Astrocyte (in vitro differentiated cells and primary cell): ENCODE measurements around the gene MLKL. TPM values are rescaled to one million over a fixed set of nuclear protein-coding genes. Genes with fewer than 3 reads are reported as not detected.
"Not testable (repeated sequence)": the region's sequence is repeated elsewhere in the genome, so short reads cannot be mapped to it uniquely, and the experiment has no call there.

Experiments used
- DNase-seq: peaks from one replicate; pipeline ENCODE4 v3.0.0-alpha.2; 2010; ENCODE audit warnings: low read depth
- FAIRE-seq: peaks from 2 replicates; lab custom pipeline; 2011; peaks lifted over from hg19 to GRCh38; lab: Jason Lieb, UNC
- H2AFZ ChIP-seq: 2 replicates; pipeline ENCODE4 v1.6.0; 2012; ENCODE audit warnings: low read depth, low read length, inconsistent platforms
- H3K27ac ChIP-seq: 2 replicates; pipeline ENCODE4 v1.5.1; 2011; ENCODE audit warnings: low read depth, low read length, inconsistent platforms
- H3K27me3 ChIP-seq: 2 replicates; pipeline ENCODE4 v1.6.0; 2011; ENCODE audit warnings: low read length, inconsistent platforms; ENCODE audit not compliant: insufficient read depth
- H3K36me3 ChIP-seq: 2 replicates; pipeline ENCODE4 v1.5.1; 2011; ENCODE audit warnings: low read length, inconsistent platforms; ENCODE audit not compliant: insufficient read depth
- H3K4me1 ChIP-seq: 2 replicates; pipeline ENCODE4 v1.5.1; 2011; ENCODE audit warnings: low read length, inconsistent platforms; ENCODE audit not compliant: insufficient read depth
- H3K4me2 ChIP-seq: 2 replicates; pipeline ENCODE4 v1.6.0; 2012; ENCODE audit warnings: low read length, inconsistent platforms
- H3K4me3 ChIP-seq: 2 replicates; pipeline ENCODE4 v1.5.1; 2011; ENCODE audit warnings: low read depth, mild to moderate bottlenecking, low read length, inconsistent platforms; ENCODE audit not compliant: insufficient read depth
- H3K79me2 ChIP-seq: 2 replicates; pipeline ENCODE4 v1.6.0; 2012; ENCODE audit warnings: mild to moderate bottlenecking, low read length, inconsistent platforms; ENCODE audit not compliant: insufficient read depth
- H3K9ac ChIP-seq: 2 replicates; pipeline ENCODE4 v1.6.0; 2012; ENCODE audit warnings: mild to moderate bottlenecking, low read length, inconsistent platforms
- H3K9me3 ChIP-seq: 2 replicates; pipeline ENCODE4 v1.5.1; 2012; ENCODE audit warnings: low read depth, mild to moderate bottlenecking, low read length, inconsistent platforms; ENCODE audit not compliant: insufficient read depth
- H4K20me1 ChIP-seq: 2 replicates; pipeline ENCODE4 v1.6.0; 2012; ENCODE audit warnings: low read length, inconsistent platforms; ENCODE audit not compliant: insufficient read depth
- H3K27ac Mint-ChIP-seq: one replicate; pipeline ENCODE4 v1.8.0; 2021; ENCODE audit warnings: mild to moderate bottlenecking, mixed read lengths; ENCODE audit not compliant: unreplicated experiment
- H3K27me3 Mint-ChIP-seq: one replicate; pipeline ENCODE4 v1.8.0; 2021; ENCODE audit warnings: low read depth, mixed read lengths; ENCODE audit not compliant: unreplicated experiment
- H3K36me3 Mint-ChIP-seq: one replicate; pipeline ENCODE4 v1.8.0; 2021; ENCODE audit warnings: low read depth, mixed read lengths; ENCODE audit not compliant: unreplicated experiment
- H3K4me1 Mint-ChIP-seq: one replicate; pipeline ENCODE4 v1.8.0; 2021; ENCODE audit warnings: low read depth, mixed read lengths; ENCODE audit not compliant: unreplicated experiment
- H3K4me3 Mint-ChIP-seq: one replicate; pipeline ENCODE4 v1.8.0; 2021; ENCODE audit warnings: mild to moderate bottlenecking, moderate library complexity, mixed read lengths; ENCODE audit not compliant: unreplicated experiment
- H3K9me3 Mint-ChIP-seq: one replicate; pipeline ENCODE4 v1.8.0; 2021; ENCODE audit warnings: mild to moderate bottlenecking, mixed read lengths; ENCODE audit not compliant: unreplicated experiment
- EZH2 ChIP-seq: IDR thresholded peaks from 2 replicates; pipeline ENCODE4 v1.6.1; 2012; ENCODE audit warnings: mild to moderate bottlenecking, low read length, inconsistent platforms; ENCODE audit not compliant: insufficient read depth
- total RNA-seq: library from RNA; stranded (reverse); gene quantifications from 2 replicates; pipeline ENCODE4 v1.2.1, GENCODE V29; 2021
- TF ChIP-seq, protein P1 (sequence below): IDR thresholded peaks from 2 replicates; pipeline ENCODE4 v1.5.1; 2011; ENCODE audit warnings: low read depth, mild to moderate bottlenecking, inconsistent platforms, low read length, moderate library complexity; ENCODE audit not compliant: insufficient read depth

MLKL gene
- total RNA-seq, 1 donor from 2014 or later, result 6.2 TPM

DNA sequence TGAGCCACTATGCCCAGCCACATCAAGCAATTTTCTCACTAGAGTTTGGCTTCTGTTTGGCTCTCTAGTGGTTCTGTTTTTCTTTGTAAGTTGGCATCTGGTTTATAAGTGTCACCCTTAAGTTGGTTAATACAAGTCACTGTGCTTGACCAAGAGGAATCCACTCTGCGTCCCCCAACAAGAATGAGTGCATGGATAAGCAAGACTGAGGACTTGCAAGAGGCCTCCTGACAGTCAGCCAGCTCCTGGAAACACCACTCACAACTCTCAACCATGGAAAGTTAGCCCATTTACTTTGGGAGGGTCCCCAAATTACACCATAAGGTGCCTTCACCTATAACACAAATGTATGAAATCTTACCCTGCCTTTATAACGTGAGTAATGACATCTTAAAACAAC, 41.6 kb downstream of the MLKL start:
- no peak overlapping the region for H3K4me3 Mint-ChIP-seq
- DNase-seq (no peak), FAIRE-seq (no peak)
- H3K4me1 Mint-ChIP-seq, result peaks cover 14% of the 10 kb centered on the region
- Histone ChIP-seq H3K4me3 (no peak overlapping the region), H2AFZ (no peak overlapping the region), H3K9ac (no peak overlapping the region), H3K4me2 (no peak overlapping the region), H3K27ac (no peak overlapping the region), H3K4me1 (no peaks in the 10 kb centered on the region), H4K20me1 (peaks cover 62% of the 10 kb centered on the region), H3K9me3 (no peaks in the 10 kb centered on the region), H3K36me3 (peaks cover 46% of the 10 kb centered on the region), H3K27me3 (no peaks in the 10 kb centered on the region), H3K79me2 (peaks cover 98% of the 10 kb centered on the region)
- no peaks in the 10 kb centered on the region for H3K9me3 Mint-ChIP-seq
- H3K27ac Mint-ChIP-seq, result no peak overlapping the region
- H3K36me3 Mint-ChIP-seq, result peaks cover 24% of the 10 kb centered on the region
- TF ChIP-seq EZH2, result no peak
- TF ChIP-seq, protein P1, sequence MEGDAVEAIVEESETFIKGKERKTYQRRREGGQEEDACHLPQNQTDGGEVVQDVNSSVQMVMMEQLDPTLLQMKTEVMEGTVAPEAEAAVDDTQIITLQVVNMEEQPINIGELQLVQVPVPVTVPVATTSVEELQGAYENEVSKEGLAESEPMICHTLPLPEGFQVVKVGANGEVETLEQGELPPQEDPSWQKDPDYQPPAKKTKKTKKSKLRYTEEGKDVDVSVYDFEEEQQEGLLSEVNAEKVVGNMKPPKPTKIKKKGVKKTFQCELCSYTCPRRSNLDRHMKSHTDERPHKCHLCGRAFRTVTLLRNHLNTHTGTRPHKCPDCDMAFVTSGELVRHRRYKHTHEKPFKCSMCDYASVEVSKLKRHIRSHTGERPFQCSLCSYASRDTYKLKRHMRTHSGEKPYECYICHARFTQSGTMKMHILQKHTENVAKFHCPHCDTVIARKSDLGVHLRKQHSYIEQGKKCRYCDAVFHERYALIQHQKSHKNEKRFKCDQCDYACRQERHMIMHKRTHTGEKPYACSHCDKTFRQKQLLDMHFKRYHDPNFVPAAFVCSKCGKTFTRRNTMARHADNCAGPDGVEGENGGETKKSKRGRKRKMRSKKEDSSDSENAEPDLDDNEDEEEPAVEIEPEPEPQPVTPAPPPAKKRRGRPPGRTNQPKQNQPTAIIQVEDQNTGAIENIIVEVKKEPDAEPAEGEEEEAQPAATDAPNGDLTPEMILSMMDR, result no peak
- H3K27me3 Mint-ChIP-seq, result no peaks in the 10 kb centered on the region

GRCh38 chr16:74657870-74658642, 42.6 kb downstream of the MLKL start:
- H3K4me2 ChIP-seq, result no peak overlapping the region
- no peaks in the 10 kb centered on the region for H3K9me3 ChIP-seq
- peaks cover 57% of the 10 kb centered on the region for H4K20me1 ChIP-seq
- Mint-ChIP-seq H3K9me3 (no peaks in the 10 kb centered on the region), H3K27me3 (no peaks in the 10 kb centered on the region), H3K36me3 (peaks cover 20% of the 10 kb centered on the region), H3K4me3 (no peak overlapping the region), H3K27ac (no peak overlapping the region), H3K4me1 (peaks cover 8% of the 10 kb centered on the region)
- no peak overlapping the region for H2AFZ ChIP-seq
- H3K4me1 ChIP-seq, result peaks cover 1% of the 10 kb centered on the region
- TF ChIP-seq EZH2, result no peak
- TF ChIP-seq, protein P1, result no peak
- no peak overlapping the region for H3K4me3 ChIP-seq
- H3K27me3 ChIP-seq, result no peaks in the 10 kb centered on the region
- H3K36me3 ChIP-seq, result peaks cover 40% of the 10 kb centered on the region
- no peak overlapping the region for H3K9ac ChIP-seq
- H3K79me2 ChIP-seq, result peaks cover 98% of the 10 kb centered on the region
- DNase-seq (no peak), FAIRE-seq (no peak)
- H3K27ac ChIP-seq, result no peak overlapping the region

GRCh38 chr16:74654536-74655050, 46.1 kb downstream of the MLKL start:
- no peaks in the 10 kb centered on the region for H3K9me3 ChIP-seq
- no peak for FAIRE-seq
- peaks cover 58% of the 10 kb centered on the region for H4K20me1 ChIP-seq
- no peak for TF ChIP-seq EZH2
- TF ChIP-seq, protein P1, result no peak
- Mint-ChIP-seq H3K4me1 (peaks cover 16% of the 10 kb centered on the region), H3K27ac (no peak overlapping the region), H3K4me3 (no peak overlapping the region), H3K9me3 (no peaks in the 10 kb centered on the region), H3K36me3 (peaks cover 7% of the 10 kb centered on the region), H3K27me3 (no peaks in the 10 kb centered on the region)
- H2AFZ ChIP-seq, result no peak overlapping the region
- DNase-seq, result no peak
- no peak overlapping the region for H3K9ac ChIP-seq
- H3K4me2 ChIP-seq, result no peak overlapping the region
- H3K4me3 ChIP-seq, result no peak overlapping the region
- no peaks in the 10 kb centered on the region for H3K27me3 ChIP-seq
- H3K79me2 ChIP-seq, result peaks cover 97% of the 10 kb centered on the region
- H3K4me1 ChIP-seq, result peaks cover 6% of the 10 kb centered on the region
- no peak overlapping the region for H3K27ac ChIP-seq
- H3K36me3 ChIP-seq, result peaks cover 30% of the 10 kb centered on the region

DNA sequence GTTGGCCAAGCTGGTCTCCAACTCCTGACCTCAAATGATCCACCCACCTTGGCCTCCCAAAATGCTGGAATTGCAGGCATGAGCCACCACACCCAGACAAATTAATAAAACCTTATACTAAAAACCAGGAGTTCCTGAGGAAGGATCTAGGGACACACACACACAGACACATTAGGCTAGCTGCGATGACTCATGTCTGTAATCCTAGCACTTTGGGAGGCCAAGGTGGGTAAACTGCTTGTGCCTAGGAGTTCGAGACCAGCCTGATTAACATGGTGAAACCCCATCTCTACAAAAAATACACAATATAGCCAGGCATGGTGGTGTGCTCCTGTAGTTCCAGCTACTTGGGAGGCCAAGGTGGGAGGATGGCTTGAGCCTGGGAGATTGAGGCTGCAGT, 47.8 kb downstream of the MLKL start:
- not testable (repeated sequence) for H3K4me1 ChIP-seq, H3K27me3 Mint-ChIP-seq, H2AFZ ChIP-seq, H3K27me3 ChIP-seq, H3K4me3 ChIP-seq, FAIRE-seq, H3K4me2 ChIP-seq, H3K27ac ChIP-seq, H3K36me3 Mint-ChIP-seq, H3K9ac ChIP-seq, H3K4me3 Mint-ChIP-seq, H3K9me3 Mint-ChIP-seq, H3K9me3 ChIP-seq, H3K27ac Mint-ChIP-seq, DNase-seq
- peaks cover 85% of the 10 kb centered on the region for H3K79me2 ChIP-seq
- H3K4me1 Mint-ChIP-seq, result peaks cover 12% of the 10 kb centered on the region
- peaks cover 28% of the 10 kb centered on the region for H3K36me3 ChIP-seq
- peaks cover 43% of the 10 kb centered on the region for H4K20me1 ChIP-seq
